GM12801 (cell line): ENCODE data around the gene GRIN2B.

ENCODE experiments used
- CTCF ChIP-seq: IDR thresholded peaks from one replicate; pipeline ENCODE4 v1.5.1; 2011; ENCODE audit warnings: control low read depth; ENCODE audit not compliant: insufficient read length; ENCODE audit errors: extremely low read depth

GRIN2B gene

GRCh38 chr12:13945641-13946040 is 35.8 kb downstream of the GRIN2B start:
- no peak for TF ChIP-seq CTCF

GRCh38 chr12:13945236-13945635 is 36.2 kb downstream of the GRIN2B start:
- TF ChIP-seq CTCF: no peak

- no peak for TF ChIP-seq CTCF
These were observed 38.6 kb downstream of the GRIN2B start for GRCh38 chr12:13942826-13943225.

DNA sequence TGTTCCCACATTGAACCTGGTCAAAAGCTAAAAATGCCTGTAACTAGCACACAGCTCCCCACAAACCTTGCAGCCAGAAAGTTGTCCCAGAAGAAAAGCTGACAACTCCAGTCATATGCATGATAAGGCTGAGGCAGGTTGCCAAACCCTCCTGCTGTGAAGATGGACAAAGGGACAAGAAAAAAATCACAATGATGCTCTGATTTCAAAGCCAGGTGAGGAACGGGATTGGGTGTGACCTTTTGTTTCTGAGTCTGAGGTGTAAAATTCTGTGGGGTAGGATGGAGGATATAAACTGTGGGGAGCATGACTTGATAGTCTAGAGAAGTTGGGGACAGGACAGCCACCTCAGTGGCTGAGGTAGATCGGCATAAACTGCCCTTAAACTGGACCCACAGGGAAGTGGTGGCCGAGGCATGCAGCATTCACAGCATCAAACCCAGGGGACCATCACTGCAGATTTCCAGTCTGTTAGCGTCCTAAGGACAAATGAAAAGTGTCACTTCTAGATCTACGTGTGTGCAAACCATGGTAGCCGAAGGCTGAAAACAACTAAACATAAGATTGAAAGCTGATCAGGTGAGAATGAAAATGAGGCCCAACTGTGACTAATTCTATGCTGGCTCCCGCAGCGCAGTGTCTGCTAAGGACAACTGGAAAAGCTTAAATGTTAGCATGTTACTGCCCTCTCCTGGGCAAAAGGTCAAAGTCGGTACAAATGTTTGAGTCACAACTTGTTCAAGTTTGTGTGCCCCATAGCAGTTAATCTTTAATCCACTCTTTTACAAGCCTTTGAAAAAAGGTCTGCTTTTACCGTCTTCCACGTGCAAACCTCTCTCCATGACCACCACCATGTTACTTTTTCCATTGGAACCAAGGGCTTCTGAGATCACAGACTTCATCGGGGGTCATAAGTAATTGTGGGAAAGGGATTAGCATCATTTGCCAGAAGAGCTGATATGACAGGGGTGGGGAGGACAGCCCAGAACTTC is 39.8 kb downstream of the GRIN2B start:
- no peak for TF ChIP-seq CTCF

DNA sequence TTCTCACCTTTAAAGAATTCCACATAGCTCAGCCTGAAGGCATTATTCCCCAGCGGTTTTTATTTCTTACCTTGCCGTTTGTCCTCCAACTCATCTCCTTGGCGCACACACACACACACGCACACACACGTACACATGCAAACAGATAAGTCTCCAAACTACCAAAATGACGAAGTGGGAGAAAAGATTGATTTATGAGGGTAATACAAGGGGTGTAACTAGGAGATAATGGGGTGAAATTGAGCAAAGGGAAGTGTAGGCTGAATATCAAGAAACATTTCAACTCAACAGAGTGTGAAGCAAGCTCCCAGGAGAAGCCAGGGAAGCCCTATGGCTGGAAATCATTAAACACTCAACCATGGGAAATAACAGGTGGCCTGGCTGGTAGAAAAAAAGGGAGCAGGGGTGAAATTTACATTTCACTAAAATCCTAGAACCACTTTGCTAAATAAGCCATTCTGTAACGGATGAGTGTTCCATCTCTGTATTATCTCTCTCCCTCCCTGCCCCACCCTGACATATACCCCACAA is 41.0 kb downstream of the GRIN2B start:
- TF ChIP-seq CTCF: no peak

GRCh38 chr12:13937735-13938134 is 43.7 kb downstream of the GRIN2B start:
- no peak for TF ChIP-seq CTCF

GRCh38 chr12:13935169-13935568 is 46.2 kb downstream of the GRIN2B start:
- TF ChIP-seq CTCF: no peak
